ENCODE data around the gene DAD1.

The DAD1 gene

GRCh38 chr14:22539831-22540230 lies 49.2 kb downstream of the DAD1 start:
- in situ Hi-C loops (cut with HindIII; ENCODE audit: low sequenced_read_pairs): no loop called here

- in situ Hi-C loops (cut with HindIII; ENCODE audit: low sequenced_read_pairs): no loop called here
These were observed 50.3 kb downstream of the DAD1 start for GRCh38 chr14:22538671-22539228.

DNA sequence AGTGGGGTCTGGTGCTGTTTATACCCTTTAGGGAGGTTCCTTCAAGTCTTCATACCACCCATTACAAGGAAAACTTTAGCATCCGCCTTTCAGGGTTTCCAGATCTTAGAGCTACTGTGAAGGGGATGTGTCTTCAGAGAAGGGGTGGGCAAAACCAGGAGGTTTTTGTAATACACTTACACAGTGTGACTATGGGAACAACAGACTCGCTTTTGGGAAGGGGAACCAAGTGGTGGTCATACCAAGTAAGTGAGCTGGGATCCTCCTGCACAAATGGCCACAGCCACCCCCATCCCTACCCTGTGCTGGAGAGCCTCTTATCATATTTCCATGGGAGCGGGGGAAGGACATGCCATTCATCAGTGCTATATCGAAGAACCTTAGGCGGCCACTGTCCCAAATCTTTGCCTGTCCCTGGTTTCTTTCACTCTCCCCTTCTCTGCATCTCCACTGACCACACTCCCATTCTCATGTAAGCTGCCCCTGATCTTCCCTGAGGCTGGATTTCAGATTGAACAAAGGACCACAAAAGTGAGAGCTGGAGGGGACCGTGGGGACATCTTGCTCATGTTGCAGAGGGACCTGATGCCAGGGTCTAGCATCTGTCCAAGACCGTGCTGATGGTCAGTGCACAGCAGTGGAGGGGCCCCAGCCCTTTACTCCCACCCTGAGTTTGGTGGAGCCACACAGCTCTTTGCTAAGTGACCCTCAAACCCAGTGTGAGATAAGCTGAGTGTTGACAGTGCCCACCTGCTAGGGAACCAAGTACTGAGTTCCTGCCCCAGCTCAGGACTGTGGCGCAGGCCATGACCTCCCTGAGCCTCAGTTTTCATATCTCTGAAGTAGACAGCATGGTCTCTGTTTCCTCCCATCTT lies 51.4 kb downstream of the DAD1 start:
- in situ Hi-C loops (cut with HindIII; ENCODE audit: low sequenced_read_pairs): no loop called here

DNA sequence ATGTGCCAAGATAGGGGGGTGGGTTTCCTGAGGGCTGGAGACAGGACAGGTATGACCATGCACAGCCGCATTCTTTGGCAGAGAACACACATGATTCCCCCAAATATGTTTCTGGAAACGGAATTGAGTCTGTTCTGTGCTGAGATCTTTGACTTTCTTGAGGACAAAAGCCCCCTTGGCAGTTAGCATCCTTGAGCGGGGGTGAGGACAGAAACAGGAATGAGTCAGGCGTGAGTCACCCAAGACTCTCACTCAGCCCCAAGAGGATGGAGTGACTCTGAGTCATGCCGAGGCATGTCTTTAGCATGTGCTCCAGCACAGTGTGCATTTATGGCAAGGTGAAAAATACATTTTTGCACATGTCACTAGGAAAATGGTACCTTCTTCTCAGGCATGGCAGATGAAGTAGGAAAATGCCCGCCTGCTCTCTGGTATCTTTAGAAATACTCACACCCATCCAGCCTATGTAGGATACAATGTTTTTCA lies 52.1 kb downstream of the DAD1 start:
- in situ Hi-C loops (cut with HindIII; ENCODE audit: low sequenced_read_pairs): no loop called here

DNA sequence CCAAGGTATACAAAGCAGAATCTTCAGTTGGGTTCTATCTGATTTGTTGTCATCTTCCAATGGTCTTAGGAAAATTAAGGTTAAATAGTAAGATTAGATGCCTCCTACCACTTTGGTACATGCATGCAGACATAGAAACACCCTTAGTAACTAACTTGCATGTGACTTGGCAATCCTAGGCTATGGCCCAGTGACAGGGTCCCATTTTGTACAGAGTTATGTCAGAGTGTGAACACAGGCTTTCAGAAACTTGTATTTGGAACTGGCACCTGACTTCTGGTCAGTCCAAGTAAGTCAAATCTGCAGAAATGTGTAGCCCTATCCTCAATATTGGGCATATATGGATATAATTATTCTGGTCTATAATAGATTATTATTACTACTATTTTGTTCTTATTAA lies 53.1 kb downstream of the DAD1 start:
- in situ Hi-C loops (cut with HindIII; ENCODE audit: low sequenced_read_pairs): no loop called here

- in situ Hi-C loops (cut with HindIII; ENCODE audit: low sequenced_read_pairs): no loop called here
These were observed 53.9 kb downstream of the DAD1 start for GRCh38 chr14:22535126-22535525.

DNA sequence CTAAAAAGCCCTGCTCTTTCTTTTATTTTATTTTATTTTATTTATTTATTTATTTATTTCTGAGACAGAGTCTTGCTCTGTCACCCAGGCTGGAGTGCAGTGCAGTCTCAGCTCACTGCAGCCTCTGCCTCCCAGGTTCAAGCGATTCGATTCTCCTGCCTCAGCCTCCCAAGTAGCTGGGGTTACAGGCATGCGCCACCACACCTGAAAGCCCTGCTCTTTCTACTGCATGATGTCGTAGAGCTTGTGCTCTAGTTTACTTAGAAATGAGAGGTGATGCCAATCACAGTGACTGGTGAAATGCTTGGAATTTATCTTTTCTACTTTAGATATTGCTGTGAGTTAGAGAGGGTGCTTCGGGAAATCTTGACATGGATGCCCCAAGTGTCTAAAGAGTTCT lies 54.5 kb downstream of the DAD1 start:
- in situ Hi-C loops (cut with HindIII; ENCODE audit: low sequenced_read_pairs): no loop called here

DNA sequence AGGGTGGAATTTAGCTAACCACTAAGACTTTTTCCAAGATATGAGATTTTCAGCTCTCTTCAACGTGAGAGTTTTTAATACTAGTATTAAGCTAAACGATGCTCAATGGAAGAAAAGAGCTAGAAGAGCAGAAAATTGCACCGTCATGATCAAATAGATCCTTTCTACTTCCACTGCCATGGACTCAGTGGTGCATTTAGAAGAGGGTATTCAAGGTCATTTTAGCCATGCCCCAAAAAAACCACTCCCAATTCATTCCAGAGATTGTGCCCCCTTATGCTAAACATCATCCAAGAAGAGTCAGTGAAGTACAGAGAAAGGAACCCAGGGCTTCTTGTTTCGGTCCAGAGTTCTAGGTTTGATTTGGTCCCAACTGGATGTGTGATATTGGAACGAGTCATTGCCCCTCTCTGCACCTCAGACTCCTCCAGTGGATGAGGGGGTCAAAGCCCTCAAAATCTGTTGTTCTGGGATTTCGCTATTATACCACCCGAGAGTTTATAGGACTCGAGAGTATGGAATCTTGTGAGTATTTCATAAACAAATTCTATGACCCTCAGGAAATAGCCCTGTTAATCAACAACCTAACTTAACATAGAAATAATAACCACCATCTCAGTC lies 55.2 kb downstream of the DAD1 start:
- in situ Hi-C loops (cut with HindIII; ENCODE audit: low sequenced_read_pairs): no loop called here

DNA sequence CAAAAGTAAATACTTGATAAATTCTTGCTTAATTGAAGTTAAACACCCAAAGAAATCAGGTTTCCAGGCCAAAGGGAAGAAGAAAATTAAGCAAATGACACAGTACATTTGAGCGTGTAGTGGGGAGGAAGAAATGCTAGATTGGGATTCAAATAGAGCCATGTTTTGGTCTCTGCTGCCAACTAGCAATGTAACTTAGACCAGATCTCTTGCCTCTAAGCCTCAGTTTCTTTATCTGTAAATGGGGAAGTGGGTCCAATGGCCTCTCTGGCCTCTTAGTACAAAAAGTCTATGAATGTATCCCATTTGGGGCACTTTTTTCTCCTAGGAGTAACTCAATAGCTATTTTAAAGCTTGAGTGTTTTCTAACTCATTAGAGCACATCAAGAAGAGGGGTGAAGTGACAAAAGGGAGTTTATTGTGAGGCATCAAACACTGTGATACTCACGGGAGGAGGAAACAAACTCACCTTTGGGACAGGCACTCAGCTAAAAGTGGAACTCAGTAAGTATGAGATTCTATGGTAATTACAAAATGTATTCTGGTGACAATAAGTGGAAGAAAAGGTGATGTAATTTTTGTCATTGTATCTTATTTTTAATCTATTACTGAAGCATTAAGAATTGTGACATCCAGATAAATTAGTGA lies 55.8 kb downstream of the DAD1 start:
- in situ Hi-C loops (cut with HindIII; ENCODE audit: low sequenced_read_pairs): no loop called here

DNA sequence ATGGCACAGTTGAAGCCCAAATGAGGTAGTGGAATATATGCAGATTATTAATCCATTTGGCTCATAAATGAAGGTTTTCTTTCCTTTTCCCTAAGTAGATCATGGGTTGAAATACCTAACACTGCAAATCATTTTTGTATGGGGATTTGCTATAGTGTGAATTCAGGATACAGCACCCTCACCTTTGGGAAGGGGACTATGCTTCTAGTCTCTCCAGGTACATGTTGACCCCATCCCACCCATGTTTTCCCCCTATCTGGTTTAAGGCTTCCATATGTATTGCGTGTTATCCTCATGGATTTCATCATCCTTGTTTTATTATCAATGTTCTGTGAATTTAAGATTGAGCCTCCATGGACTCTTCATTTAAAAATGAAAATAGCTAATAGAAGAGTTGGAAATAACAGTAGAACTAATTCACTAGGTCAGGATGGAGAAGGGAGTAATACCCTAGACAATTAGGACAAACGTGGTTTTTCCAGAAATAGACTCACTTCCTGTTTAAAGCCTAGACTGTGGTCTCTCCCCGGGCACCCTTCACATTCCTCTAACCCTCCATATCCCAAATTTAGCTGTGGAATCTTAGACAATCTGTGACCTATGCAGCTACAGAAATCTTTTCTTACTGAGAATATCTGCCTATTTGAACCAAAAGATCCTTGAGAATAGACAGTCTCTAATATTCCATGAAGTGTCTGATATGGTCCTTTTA lies 56.5 kb downstream of the DAD1 start:
- in situ Hi-C loops (cut with HindIII; ENCODE audit: low sequenced_read_pairs): no loop called here

DNA sequence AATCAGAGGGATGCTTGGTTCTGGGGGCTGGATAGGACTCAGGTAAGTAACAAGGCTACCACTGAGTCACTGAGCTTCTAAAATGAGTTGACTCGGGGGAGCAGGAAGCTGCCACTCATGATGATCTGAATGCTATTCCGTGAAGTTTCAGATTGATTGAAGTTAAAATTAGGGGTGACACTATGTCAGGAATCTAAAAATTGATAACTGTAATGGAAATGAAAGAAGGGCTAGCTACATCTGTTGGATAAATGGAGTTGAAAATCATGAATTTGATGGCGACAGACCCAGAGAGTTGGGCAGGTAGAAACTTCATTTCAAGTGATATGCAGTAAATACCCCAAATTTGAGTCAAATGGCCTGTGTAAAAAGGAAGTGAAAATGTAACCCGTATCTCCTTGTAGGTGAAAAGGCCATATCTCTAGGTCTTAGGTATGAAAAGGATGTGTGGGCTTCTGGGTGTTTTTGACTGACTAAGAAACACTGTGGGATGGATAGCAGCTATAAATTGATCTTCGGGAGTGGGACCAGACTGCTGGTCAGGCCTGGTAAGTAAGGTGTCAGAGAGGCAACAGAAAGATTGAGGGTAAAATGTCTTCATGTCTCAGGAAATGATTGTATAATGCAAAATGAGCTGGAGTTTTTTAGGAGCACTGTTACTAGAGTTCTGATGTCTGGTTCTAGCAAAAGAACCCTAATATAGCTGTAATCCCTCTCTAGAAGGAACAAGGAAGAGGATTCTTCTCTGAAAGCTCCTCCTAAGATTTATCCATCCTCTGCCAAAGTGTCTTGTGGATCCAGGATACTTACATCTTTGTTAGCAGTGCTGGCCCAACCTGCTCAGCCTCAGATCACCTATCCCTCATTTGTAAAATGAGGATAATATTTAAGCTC lies 57.3 kb downstream of the DAD1 start:
- in situ Hi-C loops (cut with HindIII; ENCODE audit: low sequenced_read_pairs): no loop called here

DNA sequence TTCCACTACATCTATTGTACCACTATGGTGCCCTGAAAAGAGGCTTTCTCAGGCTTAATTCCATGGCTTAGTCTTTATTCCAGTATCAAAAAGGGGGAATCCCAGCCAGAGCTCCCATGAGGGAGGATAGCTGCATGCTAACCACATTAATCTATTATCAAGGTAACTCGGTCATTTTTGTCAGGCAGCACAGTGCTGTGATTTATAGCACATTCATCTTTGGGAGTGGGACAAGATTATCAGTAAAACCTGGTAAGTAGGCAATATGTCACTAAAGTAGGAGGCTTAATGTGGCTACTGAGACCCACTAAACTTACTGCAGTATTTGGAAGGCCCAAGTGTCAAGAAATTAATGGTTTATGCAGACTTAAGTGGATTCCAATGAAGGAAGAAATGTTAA lies 58.9 kb downstream of the DAD1 start:
- in situ Hi-C loops (cut with HindIII; ENCODE audit: low sequenced_read_pairs): no loop called here

- in situ Hi-C loops (cut with HindIII; ENCODE audit: low sequenced_read_pairs): loop anchor here (10.0 kb wide), 1 partner anchor 242 kb away; no protein-coding TSS in a partner anchor
These were observed 62.3 kb downstream of the DAD1 start for GRCh38 chr14:22526744-22527143.

GRCh38 chr14:22526218-22526617 lies 62.8 kb downstream of the DAD1 start:
- in situ Hi-C loops (cut with HindIII; ENCODE audit: low sequenced_read_pairs): loop anchor here (10.0 kb wide), 1 partner anchor 241 kb away; no protein-coding TSS in a partner anchor

DNA sequence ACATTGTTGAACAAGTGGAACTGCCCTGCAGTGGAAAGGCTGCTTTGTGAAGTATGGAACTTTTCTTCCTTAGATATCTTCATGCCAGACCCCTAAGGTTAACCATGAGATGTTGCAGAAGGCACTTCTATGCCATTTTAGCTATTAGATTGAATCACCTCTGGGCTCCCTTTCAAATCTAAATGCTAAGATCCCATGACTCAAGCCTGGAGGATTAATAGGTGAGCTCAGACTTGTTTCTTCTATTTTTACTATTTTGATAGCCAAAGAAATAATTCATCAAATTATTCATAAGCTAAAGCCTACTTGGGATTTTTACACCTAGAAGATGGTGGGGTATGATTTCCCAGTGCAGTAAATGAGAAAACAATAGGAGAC lies 64.3 kb downstream of the DAD1 start:
- in situ Hi-C loops (cut with HindIII; ENCODE audit: low sequenced_read_pairs): loop anchor here (10.0 kb wide), 1 partner anchor 240 kb away; no protein-coding TSS in a partner anchor

DNA sequence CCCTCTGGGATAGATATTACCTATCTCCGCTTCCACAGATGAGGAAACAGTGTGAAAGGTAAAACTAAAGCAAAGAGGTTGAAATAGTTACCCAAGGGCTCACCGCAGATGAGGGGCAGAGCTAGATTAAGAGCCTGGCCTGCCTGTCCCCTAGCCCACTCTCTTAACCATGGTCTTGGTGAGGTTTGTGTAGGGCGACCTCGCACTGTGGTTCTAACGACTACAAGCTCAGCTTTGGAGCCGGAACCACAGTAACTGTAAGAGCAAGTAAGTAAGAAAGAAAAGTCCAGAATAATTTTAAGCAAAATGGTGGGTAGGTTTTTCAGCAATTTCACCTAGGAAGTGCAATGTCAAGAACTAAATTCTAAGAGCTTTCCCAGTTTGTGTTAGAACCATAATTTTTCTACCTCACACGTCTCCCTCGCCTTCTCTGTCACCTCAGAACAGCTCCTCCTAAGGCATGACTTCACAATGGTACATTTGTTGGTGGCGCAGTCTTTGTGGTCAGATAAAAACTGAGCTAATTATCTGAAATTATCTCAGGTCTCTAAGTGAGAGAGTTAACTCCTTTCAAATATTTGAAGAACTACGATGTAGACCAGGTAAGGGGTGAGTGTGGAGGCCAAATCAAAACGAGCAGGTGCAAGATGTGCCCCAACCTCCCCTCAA lies 64.8 kb downstream of the DAD1 start:
- in situ Hi-C loops (cut with HindIII; ENCODE audit: low sequenced_read_pairs): loop anchor here (10.0 kb wide), 1 partner anchor 239 kb away; no protein-coding TSS in a partner anchor

GRCh38 chr14:22523283-22523682 lies 65.7 kb downstream of the DAD1 start:
- in situ Hi-C loops (cut with HindIII; ENCODE audit: low sequenced_read_pairs): loop anchor here (10.0 kb wide), 1 partner anchor 238 kb away; no protein-coding TSS in a partner anchor

GRCh38 chr14:22522466-22522957 lies 66.5 kb downstream of the DAD1 start:
- in situ Hi-C loops (cut with HindIII; ENCODE audit: low sequenced_read_pairs): loop anchor here (10.0 kb wide), 1 partner anchor 238 kb away; no protein-coding TSS in a partner anchor

Data from DLD1 (cell line).